Esophagus (tissue), 2 donors: ENCODE results near the gene RYR1. TPM values are rescaled to one million over a fixed set of nuclear protein-coding genes. Genes with fewer than 3 reads are reported as not detected.
"Not testable (repeated sequence)": the region's sequence is repeated elsewhere in the genome, so short reads cannot be mapped to it uniquely, and the experiment has no call there.

Experiments used
- H3K27ac ChIP-seq, 2 donors: one replicate each; pipeline ENCODE4 v1.5.1; 2013; ENCODE audit warnings: low read depth in 2 of 2, mild to moderate bottlenecking in 2 of 2, inconsistent platforms in 1 of 2, low read length in 1 of 2, moderate library complexity in 1 of 2
- H3K27me3 ChIP-seq, 2 donors: one replicate each; pipeline ENCODE4 v1.6.1; 2013; ENCODE audit warnings: low read length in 2 of 2, control low read depth in 1 of 2, mild to moderate bottlenecking in 1 of 2; ENCODE audit not compliant: insufficient read depth in 2 of 2, control insufficient read depth in 1 of 2
- H3K36me3 ChIP-seq, 2 donors: one replicate each; pipeline ENCODE4 v1.6.1; 2013; ENCODE audit warnings: low read length in 1 of 2; ENCODE audit not compliant: control insufficient read depth in 2 of 2, insufficient read depth in 2 of 2
- H3K4me1 ChIP-seq, 2 donors: one replicate each; pipeline ENCODE4 v1.6.1; 2013; ENCODE audit warnings: low read length in 1 of 2; ENCODE audit not compliant: control insufficient read depth in 2 of 2, insufficient read depth in 2 of 2
- H3K4me3 ChIP-seq, 2 donors: one replicate each; pipeline ENCODE4 v1.5.1; 2013; ENCODE audit warnings: low read length in 2 of 2, mild to moderate bottlenecking in 2 of 2, low read depth in 1 of 2, moderate library complexity in 1 of 2
- H3K9me3 ChIP-seq, 2 donors: one replicate each; pipeline ENCODE4 v1.6.1; 2013; ENCODE audit warnings: mild to moderate bottlenecking in 2 of 2, low read depth in 1 of 2, low read length in 1 of 2, moderate library complexity in 1 of 2; ENCODE audit not compliant: control insufficient read depth in 2 of 2, insufficient read depth in 1 of 2
- WGBS, 2 donors: extraction: QIAGEN DNeasy Blood & Tissue Kit; methylation state at CpG; one replicate each; pipeline ENCODE4 v1.1.7; 2013; 5-methylcytosine and 5-hydroxymethylcytosine counted together
- polyA plus RNA-seq, 2 donors: library from polyadenylated mRNA; stranded (reverse); fragments of 200-250 nt; gene quantifications; one replicate each; pipeline ENCODE4 v1.2.3, GENCODE V29; 2013
- donor health status: healthy with polysubstance abuse.
- donor health status: Bipolar disorder and iron deficiency.

Gene RYR1
- polyA plus RNA-seq, 2 donors = 8.0 to 8.7 TPM

- 59 to 66% methylated on average over 12 of the region's 12 CpGs for WGBS, 2 donors
- Histone ChIP-seq H3K4me1 (peaks cover 0 to 13% of the 10 kb centered on the region in 2 donors), H3K4me3 (no peak overlapping the region), H3K36me3 (no peaks in the 10 kb centered on the region), H3K9me3 (no peaks in the 10 kb centered on the region), H3K27me3 (no peaks in the 10 kb centered on the region), H3K27ac (no peak overlapping the region)
Observed at GRCh38 chr19:38557205-38557799, 123.8 kb downstream of the RYR1 start.

DNA sequence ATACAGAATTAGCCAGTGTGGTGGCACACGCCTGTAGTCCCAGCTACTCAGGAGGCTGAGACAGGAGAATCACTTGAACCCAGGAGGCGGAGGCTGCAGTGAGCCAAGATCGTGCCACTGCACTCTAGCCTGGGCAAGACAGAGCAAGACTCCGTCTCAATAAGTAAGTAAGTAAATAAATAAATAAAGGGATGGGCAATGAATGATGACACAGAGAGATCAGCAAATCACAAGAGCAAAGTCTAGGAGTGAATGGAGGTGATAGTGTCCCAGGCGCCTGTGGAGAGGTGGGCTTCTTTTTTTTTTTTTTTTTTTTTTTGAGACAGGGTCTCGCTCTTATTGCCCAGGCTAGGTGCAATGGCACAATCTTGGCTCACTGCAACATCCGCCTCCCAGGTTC is 125.4 kb downstream of the RYR1 start:
- H3K27me3 ChIP-seq, H3K4me3 ChIP-seq, H3K36me3 ChIP-seq, H3K9me3 ChIP-seq: not testable (repeated sequence)
- WGBS, 2 donors = 67 to 84% methylated on average over 7 of the region's 7 CpGs
- peak overlapping the region in 1 of 2 donors; percentile 76 for H3K27ac ChIP-seq
- H3K4me1 ChIP-seq = peaks cover 0 to 18% of the 10 kb centered on the region in 2 donors

- Histone ChIP-seq H3K27me3 (no peaks in the 10 kb centered on the region), H3K27ac (peak overlapping the region; percentile 71 to 76), H3K9me3 (no peaks in the 10 kb centered on the region), H3K4me3 (no peak overlapping the region), H3K36me3 (no peaks in the 10 kb centered on the region), H3K4me1 (peaks cover 0 to 20% of the 10 kb centered on the region in 2 donors)
- WGBS, 2 donors = 38 to 53% methylated on average over 13 of the region's 13 CpGs
Observed at GRCh38 chr19:38559428-38560401, 126.2 kb downstream of the RYR1 start.

DNA sequence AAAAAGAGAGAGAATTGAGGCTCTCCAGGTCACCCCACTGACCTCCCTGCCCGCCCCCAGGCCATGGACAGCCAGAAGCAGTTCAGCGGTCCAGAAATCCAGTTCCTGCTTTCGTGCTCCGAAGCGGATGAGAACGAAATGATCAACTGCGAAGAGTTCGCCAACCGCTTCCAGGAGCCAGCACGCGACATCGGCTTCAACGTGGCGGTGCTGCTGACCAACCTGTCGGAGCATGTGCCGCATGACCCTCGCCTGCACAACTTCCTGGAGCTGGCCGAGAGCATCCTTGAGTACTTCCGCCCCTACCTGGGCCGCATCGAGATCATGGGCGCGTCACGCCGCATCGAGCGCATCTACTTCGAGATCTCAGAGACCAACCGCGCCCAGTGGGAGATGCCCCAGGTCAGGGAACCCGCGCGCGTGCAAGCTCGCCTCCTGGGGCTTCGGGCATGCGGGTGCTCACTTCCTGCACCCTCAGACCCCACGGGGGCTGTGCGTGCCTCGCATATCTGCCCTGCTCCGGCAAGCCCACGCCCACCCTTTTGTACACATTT is 127.6 kb downstream of the RYR1 start:
- Histone ChIP-seq H3K27ac (no peak overlapping the region), H3K9me3 (no peaks in the 10 kb centered on the region), H3K4me1 (peaks cover 0 to 26% of the 10 kb centered on the region in 2 donors), H3K4me3 (no peak overlapping the region), H3K36me3 (no peaks in the 10 kb centered on the region), H3K27me3 (no peaks in the 10 kb centered on the region)
- WGBS, 2 donors = 87 to 90% methylated on average over 42 of the region's 42 CpGs

DNA sequence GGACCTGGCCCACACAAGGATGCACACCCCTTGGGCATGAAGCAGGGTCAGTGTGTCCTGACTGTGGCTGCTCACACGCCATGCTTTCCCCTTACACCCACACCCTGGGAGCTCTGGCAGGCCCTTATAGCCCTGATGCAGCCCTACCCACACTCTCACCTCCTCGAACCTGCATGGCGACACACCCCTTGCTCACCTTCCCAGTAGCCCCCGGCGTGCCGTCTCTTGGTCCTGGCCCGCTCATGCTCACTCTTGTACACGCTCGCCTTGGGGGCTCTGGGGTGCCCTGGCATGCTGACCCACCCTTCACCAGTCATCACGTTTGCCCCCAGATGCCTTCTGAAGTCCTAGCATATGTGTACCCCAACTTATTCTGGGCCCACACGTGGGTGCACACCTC is 128.2 kb downstream of the RYR1 start:
- H3K4me1 ChIP-seq = peaks cover 0 to 26% of the 10 kb centered on the region in 2 donors
- no peak overlapping the region for H3K4me3 ChIP-seq
- no peaks in the 10 kb centered on the region for H3K9me3 ChIP-seq
- 52 to 70% methylated on average over 11 of the region's 11 CpGs for WGBS, 2 donors
- H3K27ac ChIP-seq = no peak overlapping the region
- no peaks in the 10 kb centered on the region for H3K36me3 ChIP-seq
- no peaks in the 10 kb centered on the region for H3K27me3 ChIP-seq

DNA sequence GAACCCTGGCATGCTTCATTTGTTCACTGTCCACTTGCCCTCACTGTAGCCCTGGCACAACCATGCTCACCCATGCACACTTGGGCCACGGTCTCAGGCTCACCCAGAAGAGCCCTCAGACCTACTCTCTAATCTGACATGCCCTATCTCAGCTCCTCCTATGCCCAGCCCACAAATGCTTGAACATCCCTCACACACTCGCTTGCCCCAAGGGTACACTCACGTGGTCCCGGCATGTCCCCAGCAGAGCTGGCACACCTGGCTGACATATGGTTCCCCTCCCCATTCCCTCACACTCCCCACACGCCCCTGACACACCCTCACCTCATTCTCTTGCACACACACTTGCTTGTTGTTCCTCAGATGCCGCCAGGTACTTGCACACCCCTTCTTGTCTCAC is 128.6 kb downstream of the RYR1 start:
- no peaks in the 10 kb centered on the region for H3K36me3 ChIP-seq
- no peak overlapping the region for H3K4me3 ChIP-seq
- H3K9me3 ChIP-seq = no peaks in the 10 kb centered on the region
- peaks cover 0 to 26% of the 10 kb centered on the region in 2 donors for H3K4me1 ChIP-seq
- no peaks in the 10 kb centered on the region for H3K27me3 ChIP-seq
- peak overlapping the region in 1 of 2 donors; percentile 44 for H3K27ac ChIP-seq
- 43 to 48% methylated on average over 6 of the region's 6 CpGs for WGBS, 2 donors

- Histone ChIP-seq H3K36me3 (peaks cover 0 to 5% of the 10 kb centered on the region in 2 donors), H3K4me1 (peaks cover 0 to 26% of the 10 kb centered on the region in 2 donors), H3K27ac (no peak overlapping the region), H3K4me3 (no peak overlapping the region), H3K27me3 (no peaks in the 10 kb centered on the region), H3K9me3 (no peaks in the 10 kb centered on the region)
- WGBS, 2 donors = 88 to 92% methylated on average over 9 of the region's 9 CpGs
Observed at GRCh38 chr19:38563475-38563874, 130.0 kb downstream of the RYR1 start.

DNA sequence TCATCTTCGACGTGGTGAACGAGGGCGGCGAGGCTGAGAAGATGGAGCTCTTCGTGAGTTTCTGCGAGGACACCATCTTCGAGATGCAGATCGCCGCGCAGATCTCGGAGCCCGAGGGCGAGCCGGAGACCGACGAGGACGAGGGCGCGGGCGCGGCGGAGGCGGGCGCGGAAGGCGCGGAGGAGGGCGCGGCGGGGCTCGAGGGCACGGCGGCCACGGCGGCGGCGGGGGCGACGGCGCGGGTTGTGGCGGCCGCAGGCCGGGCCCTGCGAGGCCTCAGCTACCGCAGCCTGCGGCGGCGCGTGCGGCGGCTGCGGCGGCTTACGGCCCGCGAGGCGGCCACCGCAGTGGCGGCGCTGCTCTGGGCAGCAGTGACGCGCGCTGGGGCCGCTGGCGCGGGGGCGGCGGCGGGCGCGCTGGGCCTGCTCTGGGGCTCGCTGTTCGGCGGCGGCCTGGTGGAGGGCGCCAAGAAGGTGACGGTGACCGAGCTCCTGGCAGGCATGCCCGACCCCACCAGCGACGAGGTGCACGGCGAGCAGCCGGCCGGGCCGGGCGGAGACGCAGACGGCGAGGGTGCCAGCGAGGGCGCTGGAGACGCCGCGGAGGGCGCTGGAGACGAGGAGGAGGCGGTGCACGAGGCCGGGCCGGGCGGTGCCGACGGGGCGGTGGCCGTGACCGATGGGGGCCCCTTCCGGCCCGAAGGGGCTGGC is 131.6 kb downstream of the RYR1 start:
- H3K36me3 ChIP-seq = peaks cover 0 to 5% of the 10 kb centered on the region in 2 donors
- 2% methylated on average over 90 to 111 of the region's 111 CpGs for WGBS, 2 donors
- no peaks in the 10 kb centered on the region for H3K27me3 ChIP-seq
- H3K4me3 ChIP-seq = peak overlapping the region; percentile 48 to 51
- H3K9me3 ChIP-seq = no peaks in the 10 kb centered on the region
- H3K27ac ChIP-seq = peak overlapping the region in 1 of 2 donors; percentile 50
- peaks cover 0 to 26% of the 10 kb centered on the region in 2 donors for H3K4me1 ChIP-seq

DNA sequence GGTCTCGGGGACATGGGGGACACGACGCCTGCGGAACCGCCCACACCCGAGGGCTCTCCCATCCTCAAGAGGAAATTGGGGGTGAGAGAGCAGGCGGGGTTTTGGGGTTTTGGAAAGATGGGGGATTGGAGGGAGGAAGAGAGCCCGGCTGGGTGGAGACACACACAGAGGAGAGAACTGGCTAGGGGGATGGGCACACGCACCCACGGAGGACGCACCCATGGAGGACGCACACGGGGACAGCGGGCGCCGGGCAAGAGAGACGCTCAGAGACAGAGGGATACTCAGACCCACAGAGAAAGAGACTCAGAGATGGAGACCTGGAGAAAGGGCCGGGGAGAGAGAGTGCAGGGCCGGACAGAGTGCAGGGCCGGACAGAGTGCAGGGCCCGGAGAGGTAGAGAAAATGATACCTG is 132.2 kb downstream of the RYR1 start:
- Histone ChIP-seq H3K27me3 (no peaks in the 10 kb centered on the region), H3K36me3 (peaks cover 0 to 5% of the 10 kb centered on the region in 2 donors), H3K9me3 (no peaks in the 10 kb centered on the region), H3K4me3 (peak overlapping the region; percentile 48 to 51), H3K4me1 (peaks cover 0 to 26% of the 10 kb centered on the region in 2 donors), H3K27ac (peak overlapping the region in 1 of 2 donors; percentile 50)
- WGBS, 2 donors = 40 to 51% methylated on average over 21 of the region's 21 CpGs
